HepG2 (cell line): ENCODE results near the gene CNPPD1. TPM values are rescaled to one million over a fixed set of nuclear protein-coding genes. Genes with fewer than 3 reads are reported as not detected.

Source experiments
- ATAC-seq: fragments of 200-7000 bp; cut with Tn5 transposase; 3 replicates; pipeline ENCODE4 v1.9.1; 2020; ENCODE audit warnings: mild to moderate bottlenecking, moderate library complexity
- BruUV-seq: library from RNA; stranded (reverse); fragments of 400-500 nt; replicated peaks from 2 replicates; lab custom pipeline; 2021; lab: Mats Ljungman, UMichigan
- CTCF ChIA-PET: fragments of 300-600 bp; formaldehyde crosslinking; extraction: SDS; loops from one replicate; lab custom pipeline; 2021; ENCODE audit warnings: low total read pairs, inconsistent platforms, low intra/inter-chr PET ratio; lab: Yijun Ruan, JAX
- POLR2A ChIA-PET: fragments of 350-600 bp; sonication (Branson Sonifier 250); formaldehyde crosslinking; loops from one replicate; lab custom pipeline; 2020; ENCODE audit warnings: antibody characterized with exemption, inconsistent platforms; lab: Yijun Ruan, JAX
- DNase-seq: peaks from one replicate; pipeline ENCODE4 v3.0.0-alpha.2; 2015; ENCODE audit warnings: low spot score
- FAIRE-seq: peaks from 3 replicates; lab custom pipeline; 2011; peaks lifted over from hg19 to GRCh38; lab: Jason Lieb, UNC
- H2AFZ ChIP-seq: one replicate; pipeline ENCODE4 v1.6.1; 2011; ENCODE audit warnings: low read length, inconsistent platforms
- H3K27ac ChIP-seq: fragments of 300-600 bp; 3 replicates; pipeline ENCODE4 v1.8.0; 2011; ENCODE audit warnings: mixed run types, mild to moderate bottlenecking, mixed read lengths, low read length, inconsistent platforms; ENCODE audit not compliant: insufficient read depth; ENCODE audit errors: extremely low read length
- H3K27me3 ChIP-seq, 2 experiments: fragments of 200-600 bp in 1 of 2; 2 replicates in 1 of 2; 3 replicates in 1 of 2; pipeline versions ENCODE4 v1.6.0 to v1.8.0; 2011; ENCODE audit warnings: low read length in 2 of 2, mild to moderate bottlenecking in 2 of 2, moderate library complexity in 2 of 2, inconsistent platforms in 1 of 2; ENCODE audit not compliant: insufficient read depth in 2 of 2, control insufficient read depth in 1 of 2
- H3K36me3 ChIP-seq, 2 experiments: fragments of 200-600 bp in 1 of 2; replicated peaks in 1 of 2; 2 replicates in 1 of 2; 3 replicates in 1 of 2; pipeline versions ENCODE4 v1.5.1 to v1.8.0; 2011; ENCODE audit warnings: low read length in 2 of 2, inconsistent platforms in 1 of 2; ENCODE audit not compliant: insufficient read depth in 2 of 2, control insufficient read depth in 1 of 2
- H3K4me1 ChIP-seq: 2 replicates; pipeline ENCODE4 v1.5.1; 2012; ENCODE audit warnings: low read length, inconsistent platforms; ENCODE audit not compliant: insufficient read depth
- H3K4me2 ChIP-seq: 2 replicates; pipeline ENCODE4 v1.6.0; 2011; ENCODE audit warnings: low read depth, low read length, inconsistent platforms
- H3K4me3 ChIP-seq, 3 experiments: fragments of 200-600 bp in 1 of 3; sonication (generic), shearing (Covaris generic) in 1 of 3; replicated peaks in 1 of 3; 2 replicates each; pipeline ENCODE4 v1.5.1; 2011 to 2016; ENCODE audit warnings: low read length in 3 of 3, inconsistent platforms in 2 of 3, low read depth in 2 of 3, mild to moderate bottlenecking in 2 of 3, control low read depth in 1 of 3, mixed read lengths in 1 of 3; ENCODE audit not compliant: insufficient read depth in 1 of 3
- H3K79me2 ChIP-seq: one replicate; pipeline ENCODE4 v1.6.1; 2011; ENCODE audit warnings: low read length, inconsistent platforms; ENCODE audit not compliant: insufficient read depth
- H3K9ac ChIP-seq: 2 replicates; pipeline ENCODE4 v1.6.0; 2011; ENCODE audit warnings: mild to moderate bottlenecking, low read depth, low read length, inconsistent platforms; ENCODE audit not compliant: insufficient read depth
- H3K9me3 ChIP-seq: 2 replicates; pipeline ENCODE4 v1.5.1; 2012; ENCODE audit warnings: mild to moderate bottlenecking, low read length
- H4K20me1 ChIP-seq: 2 replicates; pipeline ENCODE4 v1.6.0; 2011; ENCODE audit warnings: inconsistent platforms, mild to moderate bottlenecking, low read length, moderate library complexity; ENCODE audit not compliant: insufficient read depth
- HOXA5 ChIP-seq: sonication (generic); formaldehyde crosslinking; IDR thresholded peaks from 2 replicates; pipeline ENCODE4 v1.4.0; 2020; ENCODE audit warnings: missing genetic modification reagents
- IKZF1 ChIP-seq: fragments of 450-650 bp; IDR thresholded peaks from 2 replicates; pipeline ENCODE4 v1.7.1; 2016
- JUN ChIP-seq: sonication (generic); formaldehyde crosslinking; IDR thresholded peaks from 2 replicates; pipeline ENCODE4 v1.4.0; 2020; ENCODE audit warnings: mild to moderate bottlenecking, missing genetic modification reagents
- MAZ ChIP-seq, 2 experiments: sonication (generic) in 1 of 2; formaldehyde crosslinking in 1 of 2; IDR thresholded peaks; 2 replicates each; pipeline versions ENCODE4 v1.5.0 to v1.6.1; 2012 to 2020; ENCODE audit warnings: low read depth in 2 of 2, mild to moderate bottlenecking in 2 of 2, borderline replicate concordance in 1 of 2, improper control_type of control experiment in 1 of 2, low read length in 1 of 2, missing genetic modification reagents in 1 of 2, moderate library complexity in 1 of 2
- POGZ ChIP-seq: sonication (generic); formaldehyde crosslinking; IDR thresholded peaks from 2 replicates; pipeline ENCODE4 v1.4.0; 2020; ENCODE audit warnings: mild to moderate bottlenecking, missing genetic modification reagents
- RARA ChIP-seq: IDR thresholded peaks from 2 replicates; pipeline ENCODE4 v1.6.1; 2016; ENCODE audit warnings: missing genetic modification reagents, missing compliant biosample characterization
- SAFB2 ChIP-seq: sonication (generic); formaldehyde crosslinking; IDR thresholded peaks from 2 replicates; pipeline ENCODE4 v1.5.1; 2020; ENCODE audit warnings: missing genetic modification reagents, low read depth, mild to moderate bottlenecking, borderline replicate concordance
- SIN3A ChIP-seq: IDR thresholded peaks from 2 replicates; pipeline ENCODE4 v1.6.1; 2011; ENCODE audit warnings: low read depth, mild to moderate bottlenecking, control low read depth, low read length, borderline replicate concordance
- SMAD3 ChIP-seq: sonication (generic); formaldehyde crosslinking; IDR thresholded peaks from 2 replicates; pipeline ENCODE4 v1.4.0; 2020; ENCODE audit warnings: missing genetic modification reagents
- TOPORS ChIP-seq: sonication (generic); formaldehyde crosslinking; IDR thresholded peaks from 2 replicates; pipeline ENCODE4 v1.8.0; 2023; ENCODE audit warnings: mild to moderate bottlenecking, missing genetic modification reagents
- ZBTB20 ChIP-seq: sonication (generic); formaldehyde crosslinking; IDR thresholded peaks from 2 replicates; pipeline ENCODE4 v1.8.1; 2023; ENCODE audit warnings: missing genetic modification reagents, low read depth, mild to moderate bottlenecking, borderline replicate concordance
- ZBTB49 ChIP-seq: sonication (generic); formaldehyde crosslinking; IDR thresholded peaks from 2 replicates; pipeline ENCODE4 v1.4.0; 2020; ENCODE audit warnings: missing genetic modification reagents, borderline replicate concordance
- ZNF580 ChIP-seq: IDR thresholded peaks from 2 replicates; pipeline ENCODE4 v1.6.1; 2016; ENCODE audit warnings: low read depth, borderline replicate concordance
- ZNF605 ChIP-seq: sonication (generic); formaldehyde crosslinking; IDR thresholded peaks from 2 replicates; pipeline ENCODE4 v1.8.0; 2022; ENCODE audit warnings: mild to moderate bottlenecking, missing genetic modification reagents
- ZNF674 ChIP-seq: sonication (generic); formaldehyde crosslinking; IDR thresholded peaks from 2 replicates; pipeline ENCODE4 v1.5.0; 2020; ENCODE audit warnings: low read depth, mild to moderate bottlenecking, missing genetic modification reagents
- WGBS: methylation state at CpG from one replicate; pipeline ENCODE4 v1.1.6; 2017; ENCODE audit warnings: low lambda C conversion rate; 5-methylcytosine and 5-hydroxymethylcytosine counted together
- in situ Hi-C: cut with HindIII; loops from 2 replicates; pipeline ENCODE4 v1.10.0; 2017; ENCODE audit warnings: low pct_unique_long_range_greater_than_20kb; ENCODE audit not compliant: extremely low pct_ligation_motif_present
- intact Hi-C: fragments of 100-400 bp; cut with micrococcal nuclease; formaldehyde crosslinking; loops from one replicate; pipeline ENCODE4 v1.10.0; 2022; ENCODE audit not compliant: unreplicated experiment
- polyA plus RNA-seq, 8 experiments: library from polyadenylated mRNA; depleted of rRNA in 3 of 8; stranded (reverse) in 7 of 8; unstranded in 1 of 8; fragments of >200 nt; fragmentation: Illumina TruSeq in 4 of 8; extraction: Trizol in 4 of 8; gene quantifications; 2 replicates each; pipeline versions ENCODE4 v1.2.1 to v1.2.3, GENCODE V29; 2011 to 2016; ENCODE audit warnings: low read depth in 4 of 8, missing spikeins in 1 of 8, mixed read lengths in 1 of 8; ENCODE audit not compliant: insufficient read depth in 1 of 8
- total RNA-seq, 5 experiments: library from RNA; depleted of rRNA; stranded (reverse); fragments of >200 nt; fragmentation: Illumina TruSeq; extraction: Trizol; gene quantifications; 2 replicates each; pipeline ENCODE4 v1.2.3, GENCODE V29; 2016; ENCODE audit warnings: low read depth in 1 of 5
- TF ChIP-seq, protein P1 (sequence below): sonication (generic); formaldehyde crosslinking; IDR thresholded peaks from 2 replicates; pipeline ENCODE4 v1.4.0; 2020; ENCODE audit warnings: low read depth, mild to moderate bottlenecking, missing genetic modification reagents
- TF ChIP-seq, protein P2 (sequence below): sonication (generic); formaldehyde crosslinking; IDR thresholded peaks from 2 replicates; pipeline ENCODE4 v1.5.0; 2020; ENCODE audit warnings: missing genetic modification reagents

The CNPPD1 gene
- total and polyA plus RNA-seq, 2 of the 13 experiments (the other 11 are each of a cell fraction or from before 2014, with no cell fraction given), result 35.5 to 49.4 TPM

GRCh38 chr2:219218732-219219701 is 42.3 kb upstream of the CNPPD1 start, which contains the start of gene ABCB6:
Gene ABCB6 (minus strand): TSS chr2:219218958. CDS start chr2:219218673, 285 bp downstream.
- in situ Hi-C loops (no loop called here), intact Hi-C loops (loop anchor here (1.0 to 2.0 kb wide), 4 partner anchors 10 to 76 kb away; partner anchors contain the start of genes ANKZF1, ATG9A, CNPPD1 and NHEJ1)
- Histone ChIP-seq H3K4me3 (peak within 1 kb of the TSS; percentile 80 to 92 (median 85)), H3K4me1 (peaks cover 43% of the 10 kb centered on the region), H3K79me2 (peaks cover 11% of the 10 kb centered on the region), H3K9ac (peak within 1 kb of the TSS; percentile 85), H4K20me1 (no peaks in the 10 kb centered on the region), H3K4me2 (peak within 1 kb of the TSS; percentile 99), H2AFZ (no peak within 1 kb of the TSS), H3K27ac (peak within 1 kb of the TSS; percentile 92), H3K36me3 (peaks cover 39 to 63% of the 10 kb centered on the region in 2 experiments), H3K9me3 (no peaks in the 10 kb centered on the region), H3K27me3 (no peaks in the 10 kb centered on the region)
- ATAC-seq (peak; percentile 79), FAIRE-seq (peak; percentile 97), DNase-seq (peak; percentile 93)
- 74% methylated on average over 29 of the region's 71 CpGs for WGBS
- POLR2A ChIA-PET, result interaction anchor here (0.7 to 6.2 kb wide), 14 partner anchors 10 to 161 kb away, joined by 3 to 196 read pairs (median 16); partner anchors contain the start of genes ANKZF1, ATG9A, CNPPD1 and DNAJB2
- CTCF ChIA-PET, result interaction anchor here (1.5 kb wide), 1 partner anchor 76 kb away, joined by 8 read pairs; no protein-coding TSS in a partner anchor
- TSS peak; percentile 57 for BruUV-seq
- TF ChIP-seq, protein P1, sequence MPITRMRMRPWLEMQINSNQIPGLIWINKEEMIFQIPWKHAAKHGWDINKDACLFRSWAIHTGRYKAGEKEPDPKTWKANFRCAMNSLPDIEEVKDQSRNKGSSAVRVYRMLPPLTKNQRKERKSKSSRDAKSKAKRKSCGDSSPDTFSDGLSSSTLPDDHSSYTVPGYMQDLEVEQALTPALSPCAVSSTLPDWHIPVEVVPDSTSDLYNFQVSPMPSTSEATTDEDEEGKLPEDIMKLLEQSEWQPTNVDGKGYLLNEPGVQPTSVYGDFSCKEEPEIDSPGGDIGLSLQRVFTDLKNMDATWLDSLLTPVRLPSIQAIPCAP, result no peak
- TF ChIP-seq ZNF580, result peak; percentile 78; the same call in 1 of the 2 replicates
- peak; percentile 63; the same call in 1 of the 2 replicates for TF ChIP-seq JUN (CRISPR knock-in tag)
- TF ChIP-seq SIN3A, result peak; percentile 83; the same call in 1 of the 2 replicates
- peak; percentile 67; the same call in 1 of the 2 replicates for TF ChIP-seq HOXA5 (CRISPR knock-in tag)
- TF ChIP-seq, protein P2, sequence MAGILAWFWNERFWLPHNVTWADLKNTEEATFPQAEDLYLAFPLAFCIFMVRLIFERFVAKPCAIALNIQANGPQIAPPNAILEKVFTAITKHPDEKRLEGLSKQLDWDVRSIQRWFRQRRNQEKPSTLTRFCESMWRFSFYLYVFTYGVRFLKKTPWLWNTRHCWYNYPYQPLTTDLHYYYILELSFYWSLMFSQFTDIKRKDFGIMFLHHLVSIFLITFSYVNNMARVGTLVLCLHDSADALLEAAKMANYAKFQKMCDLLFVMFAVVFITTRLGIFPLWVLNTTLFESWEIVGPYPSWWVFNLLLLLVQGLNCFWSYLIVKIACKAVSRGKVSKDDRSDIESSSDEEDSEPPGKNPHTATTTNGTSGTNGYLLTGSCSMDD, result peak; percentile 94
- TF ChIP-seq RARA (CRISPR knock-in tag), result peak; percentile 43; the same call in 1 of the 2 replicates
- TF ChIP-seq ZNF605, result peak; percentile 82; the same call in 1 of the 2 replicates
- TF ChIP-seq ZNF674 (CRISPR knock-in tag), result no peak
- TF ChIP-seq ZBTB49 (CRISPR knock-in tag), result no peak
- peak; percentile 68 for TF ChIP-seq SMAD3 (CRISPR knock-in tag)
- peak; percentile 71; the same call in 1 of the 2 replicates for TF ChIP-seq MAZ (IDR thresholded peaks at IDR 0.05; ENCODE audit: borderline replicate concordance, low read depth, low read length)
- TF ChIP-seq MAZ (CRISPR knock-in tag; IDR thresholded peaks at IDR 0.05; ENCODE audit: low read depth), result peak; percentile 84; the same call in 1 of the 2 replicates
- TF ChIP-seq POGZ (CRISPR knock-in tag), result peak; percentile 75
- TF ChIP-seq TOPORS (CRISPR knock-in tag), result peak; percentile 95
- TF ChIP-seq SAFB2 (CRISPR knock-in tag), result peak; percentile 100
- peak; percentile 92 for TF ChIP-seq ZBTB20
- TF ChIP-seq IKZF1, result no peak
